Left lung (tissue), 10 donors: ENCODE measurements around the gene ZNF813. TPM values are rescaled to one million over a fixed set of nuclear protein-coding genes. Genes with fewer than 3 reads are reported as not detected.

Source experiments
- ATAC-seq: fragments of 200-7000 bp; cut with Tn5 transposase; one replicate; pipeline ENCODE4 v1.9.1; 2020; ENCODE audit warnings: moderate library complexity
- DNase-seq, 4 donors: peaks; one replicate each; pipeline ENCODE4 v3.0.0-alpha.2; 2013 to 2020
- H3K27ac ChIP-seq, 2 donors: fragments of 200-600 bp; sonication (generic) in 1 of 2; one replicate each; pipeline versions ENCODE4 v1.5.0 to v1.8.0; 2020 to 2021
- H3K27me3 ChIP-seq, 2 donors: fragments of 200-600 bp; sonication (generic) in 1 of 2; one replicate each; pipeline versions ENCODE4 v1.5.0 to v1.8.0; 2020 to 2021
- H3K36me3 ChIP-seq, 2 donors: fragments of 200-600 bp; sonication (generic) in 1 of 2; one replicate each; pipeline versions ENCODE4 v1.5.0 to v1.8.0; 2020 to 2021
- H3K4me1 ChIP-seq, 2 donors: fragments of 200-600 bp; one replicate each; pipeline ENCODE4 v1.8.0; 2021
- H3K4me3 ChIP-seq, 2 donors: fragments of 200-600 bp; sonication (generic) in 1 of 2; one replicate each; pipeline versions ENCODE4 v1.5.0 to v1.8.0; 2020 to 2021; ENCODE audit warnings: mild to moderate bottlenecking in 1 of 2
- H3K9me3 ChIP-seq, 2 donors: fragments of 200-600 bp; sonication (generic) in 1 of 2; one replicate each; pipeline versions ENCODE4 v1.5.0 to v1.8.0; 2020 to 2021
- CTCF ChIP-seq, 2 donors: fragments of 200-600 bp; sonication (generic) in 1 of 2; IDR thresholded peaks; one replicate each; pipeline versions ENCODE4 v1.5.0 to v1.8.0; 2021; ENCODE audit warnings: antibody characterized with exemption in 2 of 2
- intact Hi-C, 2 donors: fragments of 100-400 bp; cut with DNase I; formaldehyde crosslinking; loops; one replicate each; pipeline versions ENCODE4 v1.11.2 to v1.14.2; 2022
- polyA plus RNA-seq, 6 donors: library from polyadenylated mRNA; unstranded; fragments of 120-200 nt; gene quantifications; one replicate each; pipeline ENCODE4 v1.2.1, GENCODE V29; 2013; ENCODE audit not compliant: insufficient read length in 6 of 6
- total RNA-seq, 2 donors: library from RNA; stranded (reverse); fragmentation: NEBNext Ultra II Directional; extraction: Animal tissue kit (Norgen Biotek cat#: 25700); gene quantifications; one replicate each; pipeline ENCODE4 v1.2.1, GENCODE V29; 2021
- donor health status: DM: no; HTN: yes; CAD: no.
- donor health status: DM: no; HTN: no; CAD: no.

Gene ZNF813
- total and polyA plus RNA-seq, 8 donors, result 5.2 to 6.5 (median 5.8) TPM

GRCh38 chr19:53536225-53536548, 68.7 kb downstream of the ZNF813 start:
- TF ChIP-seq CTCF (IDR thresholded peaks at IDR 0.05), result no peak
- Histone ChIP-seq H3K36me3 (peaks cover 0 to 5% of the 10 kb centered on the region in 2 donors), H3K4me3 (no peak overlapping the region), H3K9me3 (no peaks in the 10 kb centered on the region), H3K4me1 (peaks cover 0 to 5% of the 10 kb centered on the region in 2 donors), H3K27ac (no peak overlapping the region), H3K27me3 (no peaks in the 10 kb centered on the region)
- intact Hi-C loops, result no loop called here
- no peak for DNase-seq
- no peak for ATAC-seq

GRCh38 chr19:53537121-53537520, 69.6 kb downstream of the ZNF813 start:
- ATAC-seq, result peak; percentile 14
- TF ChIP-seq CTCF (IDR thresholded peaks at IDR 0.05), result no peak
- peaks cover 0 to 5% of the 10 kb centered on the region in 2 donors for H3K4me1 ChIP-seq

GRCh38 chr19:53537521-53538377, 70.2 kb downstream of the ZNF813 start, which contains the start of gene ZNF331:
ZNF331 (plus strand) TSS chr19:53538145; CDS start chr19:53569377, 31,232 bp downstream.
- peak; percentile 89 for ATAC-seq
- H3K27me3 ChIP-seq, result no peaks in the 10 kb centered on the region
- TF ChIP-seq CTCF (IDR thresholded peaks at IDR 0.05), result peak; percentile 11 to 38
- no peaks in the 10 kb centered on the region for H3K9me3 ChIP-seq
- peak; percentile 75 to 92 (median 86) for DNase-seq
- H3K36me3 ChIP-seq, result peaks cover 0 to 9% of the 10 kb centered on the region in 2 donors
- peaks cover 0 to 5% of the 10 kb centered on the region in 2 donors for H3K4me1 ChIP-seq
- H3K27ac ChIP-seq, result peak within 1 kb of the TSS; percentile 77 to 78
- H3K4me3 ChIP-seq, result peak within 1 kb of the TSS; percentile 51 to 57
- intact Hi-C loops, result no loop called here

More at GRCh38 chr19:53537121-53537520, 69.6 kb downstream of the ZNF813 start:
- Histone ChIP-seq H3K4me3 (peak overlapping the region; percentile 51 to 57), H3K9me3 (no peaks in the 10 kb centered on the region), H3K27ac (peak overlapping the region; percentile 77 to 78), H3K36me3 (peaks cover 0 to 9% of the 10 kb centered on the region in 2 donors), H3K27me3 (no peaks in the 10 kb centered on the region)
- DNase-seq, result no peak
- intact Hi-C loops, result no loop called here

GRCh38 chr19:53538378-53539109, 71.0 kb downstream of the ZNF813 start:
- no peaks in the 10 kb centered on the region for H3K9me3 ChIP-seq
- no peak for TF ChIP-seq CTCF (IDR thresholded peaks at IDR 0.05)
- no peak for DNase-seq
- H3K36me3 ChIP-seq, result peaks cover 0 to 16% of the 10 kb centered on the region in 2 donors
- intact Hi-C loops, result no loop called here
- H3K27me3 ChIP-seq, result no peaks in the 10 kb centered on the region
- H3K27ac ChIP-seq, result peak overlapping the region; percentile 77 to 78
- peaks cover 0 to 5% of the 10 kb centered on the region in 2 donors for H3K4me1 ChIP-seq
- peak; percentile 19 for ATAC-seq
- H3K4me3 ChIP-seq, result peak overlapping the region; percentile 51 to 57

GRCh38 chr19:53540091-53540490, 72.6 kb downstream of the ZNF813 start:
- H3K27ac ChIP-seq, result no peak overlapping the region
- H3K9me3 ChIP-seq, result no peaks in the 10 kb centered on the region

More at GRCh38 chr19:53540091-53540490, 72.6 kb downstream of the ZNF813 start:
- Histone ChIP-seq H3K36me3 (peaks cover 0 to 21% of the 10 kb centered on the region in 2 donors), H3K4me3 (no peak overlapping the region), H3K4me1 (peaks cover 0 to 9% of the 10 kb centered on the region in 2 donors), H3K27me3 (no peaks in the 10 kb centered on the region)
- no peak for DNase-seq
- TF ChIP-seq CTCF (IDR thresholded peaks at IDR 0.05), result no peak
- intact Hi-C loops, result no loop called here
- ATAC-seq, result no peak
